GM12878 (cell line): ENCODE measurements around the gene TDRKH. TPM values are rescaled to one million over a fixed set of nuclear protein-coding genes. Genes with fewer than 3 reads are reported as not detected.

Experiments
- BACH1 ChIP-seq: fragments of 450-650 bp; IDR thresholded peaks from 2 replicates; pipeline ENCODE4 v1.6.1; 2017; ENCODE audit warnings: mild to moderate bottlenecking, borderline replicate concordance
- BHLHE40 ChIP-seq, 2 experiments: fragments of 450-650 bp in 1 of 2; IDR thresholded peaks; 2 replicates each; pipeline ENCODE4 v1.6.1; 2011 to 2017; ENCODE audit warnings: low read depth in 2 of 2, borderline replicate concordance in 1 of 2, improper control_type of control experiment in 1 of 2, low read length in 1 of 2, mild to moderate bottlenecking in 1 of 2
- BRCA1 ChIP-seq: IDR thresholded peaks from 2 replicates; pipeline ENCODE4 v1.6.1; 2011; ENCODE audit warnings: low read depth, low read length, improper control_type of control experiment
- EGR1 ChIP-seq, 2 experiments: IDR thresholded peaks; 1 replicate in 1 of 2; 2 replicates in 1 of 2; pipeline ENCODE4 v1.6.1; 2011 to 2012; ENCODE audit warnings: low read depth in 2 of 2, low read length in 2 of 2, borderline replicate concordance in 1 of 2, mild to moderate bottlenecking in 1 of 2, moderate library complexity in 1 of 2
- GATAD2B ChIP-seq: fragments of 450-650 bp; conservative IDR thresholded peaks from 2 replicates; pipeline ENCODE4 v1.6.1; 2017; ENCODE audit warnings: low read depth, mild to moderate bottlenecking, moderate library complexity
- HDAC6 ChIP-seq: fragments of 200-600 bp; sonication (generic); IDR thresholded peaks from one replicate; pipeline ENCODE4 v1.8.0; 2017; ENCODE audit warnings: antibody characterized with exemption; ENCODE audit not compliant: unreplicated experiment
- IKZF1 ChIP-seq: fragments of 450-650 bp; conservative IDR thresholded peaks from 2 replicates; pipeline ENCODE4 v1.6.1; 2017; ENCODE audit warnings: antibody characterized with exemption, mild to moderate bottlenecking
- IRF4 ChIP-seq: IDR thresholded peaks from 2 replicates; pipeline ENCODE4 v1.6.1; 2011; ENCODE audit warnings: low read depth, low read length
- KDM1A ChIP-seq: fragments of 200-600 bp; sonication (generic); IDR thresholded peaks from 2 replicates; pipeline ENCODE4 v1.6.1; 2016; ENCODE audit warnings: borderline replicate concordance
- MEF2A ChIP-seq: IDR thresholded peaks from 2 replicates; pipeline ENCODE4 v1.6.1; 2011; ENCODE audit warnings: low read depth, mild to moderate bottlenecking, low read length, moderate library complexity; ENCODE audit not compliant: insufficient read depth
- MYC ChIP-seq: IDR thresholded peaks from 2 replicates; pipeline ENCODE4 v1.6.1; 2011; ENCODE audit warnings: mild to moderate bottlenecking, low read length, moderate library complexity, inconsistent platforms; ENCODE audit not compliant: insufficient read depth, insufficient replicate concordance, insufficient read length, severe bottlenecking
- NFIC ChIP-seq: IDR thresholded peaks from 2 replicates; pipeline ENCODE4 v1.6.1; 2012; ENCODE audit warnings: low read depth, mild to moderate bottlenecking, inconsistent platforms, low read length, moderate library complexity
- NR2F1 ChIP-seq: fragments of 450-650 bp; conservative IDR thresholded peaks from 2 replicates; pipeline ENCODE4 v1.6.1; 2017; ENCODE audit warnings: mild to moderate bottlenecking
- RAD21 ChIP-seq: IDR thresholded peaks from 2 replicates; pipeline ENCODE4 v1.6.1; 2011; ENCODE audit warnings: mild to moderate bottlenecking, low read depth, low read length, moderate library complexity; ENCODE audit not compliant: insufficient read depth
- SMAD1 ChIP-seq: fragments of 450-650 bp; IDR thresholded peaks from 2 replicates; pipeline ENCODE4 v1.6.1; 2018; ENCODE audit warnings: mild to moderate bottlenecking, low read depth; ENCODE audit not compliant: partially characterized antibody
- SUPT20H ChIP-seq: IDR thresholded peaks from 2 replicates; pipeline ENCODE4 v1.6.1; 2011; ENCODE audit warnings: low read depth, mild to moderate bottlenecking, low read length, moderate library complexity, borderline replicate concordance; ENCODE audit not compliant: control insufficient read depth
- SUZ12 ChIP-seq: fragments of 200-600 bp; sonication (generic); IDR thresholded peaks from one replicate; pipeline ENCODE4 v1.6.1; 2018; ENCODE audit warnings: antibody characterized with exemption, mild to moderate bottlenecking; ENCODE audit not compliant: unreplicated experiment
- TCF12 ChIP-seq: IDR thresholded peaks from 2 replicates; pipeline ENCODE4 v1.6.1; 2011; ENCODE audit warnings: low read depth, mild to moderate bottlenecking, low read length
- TCF3 ChIP-seq: IDR thresholded peaks from 2 replicates; pipeline ENCODE4 v1.6.1; 2012; ENCODE audit warnings: low read depth, mild to moderate bottlenecking, low read length, borderline replicate concordance; ENCODE audit not compliant: insufficient read depth
- ZNF217 ChIP-seq: fragments of 450-650 bp; IDR thresholded peaks from 2 replicates; pipeline ENCODE4 v1.6.1; 2017; ENCODE audit warnings: antibody characterized with exemption, mild to moderate bottlenecking
- ZNF24 ChIP-seq: fragments of 450-650 bp; IDR thresholded peaks from 2 replicates; pipeline ENCODE4 v1.6.1; 2017; ENCODE audit warnings: antibody characterized with exemption, mild to moderate bottlenecking
- ZNF384 ChIP-seq: IDR thresholded peaks from 2 replicates; pipeline ENCODE4 v1.6.1; 2012; ENCODE audit warnings: low read depth, mild to moderate bottlenecking, low read length, improper control_type of control experiment, borderline replicate concordance
- polyA plus RNA-seq, 11 experiments: library from polyadenylated mRNA; depleted of rRNA in 4 of 11; unstranded in 6 of 11; stranded (reverse) in 5 of 11; fragments of >200 nt; fragmentation: Nextera tagmentation in 4 of 11; fragmentation: Illumina TruSeq in 1 of 11; extraction: Ambion mirVana in 4 of 11; extraction: Trizol in 1 of 11; gene quantifications; 1 replicate in 1 of 11; 2 replicates in 10 of 11; pipeline versions ENCODE4 v1.2.1 to v1.2.3, GENCODE V29; 2011 to 2016; ENCODE audit warnings: inconsistent platforms in 2 of 11, missing spikeins in 2 of 11, low read depth in 1 of 11
- total RNA-seq, 4 experiments: library from RNA; depleted of rRNA in 3 of 4; stranded (reverse); fragments of >200 nt in 3 of 4; fragmentation: Illumina TruSeq in 1 of 4; extraction: Trizol in 1 of 4; gene quantifications; 2 replicates each; pipeline versions ENCODE4 v1.2.1 to v1.2.3, GENCODE V29; 2013 to 2021
- TF ChIP-seq, protein P1 (sequence below): fragments of 450-650 bp; IDR thresholded peaks from 2 replicates; pipeline ENCODE4 v1.6.1; 2016; ENCODE audit warnings: mild to moderate bottlenecking
- TF ChIP-seq, protein P2 (sequence below): IDR thresholded peaks from 2 replicates; pipeline ENCODE4 v1.6.1; 2011; ENCODE audit warnings: low read depth, low read length, improper control_type of control experiment, borderline replicate concordance
- TF ChIP-seq, protein P3 (sequence below): fragments of 450-650 bp; IDR thresholded peaks from 2 replicates; pipeline ENCODE4 v1.6.1; 2017; ENCODE audit warnings: low read depth, mild to moderate bottlenecking, moderate library complexity
- TF ChIP-seq, protein P4 (sequence below): IDR thresholded peaks from 2 replicates; pipeline ENCODE4 v1.6.1; 2011; ENCODE audit warnings: low read depth, mild to moderate bottlenecking, low read length, moderate library complexity, borderline replicate concordance; ENCODE audit errors: extremely low read depth

TDRKH gene
- total and polyA plus RNA-seq, 10 of the 15 experiments (the other 5 are each of a cell fraction or from before 2014, with no cell fraction given): 1.3 to 8.4 (median 2.9) TPM

DNA sequence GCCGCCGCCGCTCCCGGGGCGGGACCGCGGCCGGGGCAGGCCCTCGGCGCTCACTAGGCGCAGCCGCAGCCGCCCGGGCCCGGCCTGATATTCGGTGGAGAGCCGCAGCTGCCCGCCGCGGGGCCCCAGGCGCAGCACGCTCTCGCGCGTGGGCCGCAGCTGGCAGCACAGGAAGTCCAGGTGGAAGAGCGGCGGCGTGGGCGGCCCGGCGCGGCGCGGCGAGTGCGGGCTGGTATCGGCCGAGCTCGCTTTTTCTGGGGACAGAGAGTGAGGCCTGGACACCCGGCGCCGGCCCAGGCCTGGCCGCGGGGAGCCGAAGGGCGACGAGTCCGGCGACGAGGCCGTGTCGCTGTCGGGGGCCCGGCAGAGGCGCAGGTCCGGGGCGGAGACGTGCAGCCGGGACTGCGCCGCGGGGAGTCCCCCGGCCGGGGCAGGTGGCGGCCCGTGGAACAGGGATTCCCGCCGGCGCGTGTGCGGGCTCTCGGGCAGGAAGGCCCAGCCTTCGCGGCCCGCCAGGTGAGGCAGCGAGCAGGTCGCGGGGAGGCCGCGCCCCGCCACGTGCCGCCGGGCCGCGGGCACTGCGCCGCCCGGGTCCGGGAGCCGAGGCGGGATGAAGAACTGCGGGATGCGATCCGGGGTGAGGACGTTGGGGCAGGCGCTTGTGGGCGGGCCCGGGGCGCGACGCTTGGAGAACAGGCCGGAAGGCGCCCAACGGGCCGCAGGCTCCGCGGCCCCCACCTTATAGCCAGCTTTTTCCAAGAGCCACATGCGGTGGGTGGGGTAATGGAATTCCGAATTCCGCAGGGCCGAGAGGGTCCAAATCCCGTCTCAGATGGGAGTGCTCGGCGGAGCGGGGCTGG lies 48.2 kb upstream of the TDRKH start (continued):
- TF ChIP-seq, protein P1, sequence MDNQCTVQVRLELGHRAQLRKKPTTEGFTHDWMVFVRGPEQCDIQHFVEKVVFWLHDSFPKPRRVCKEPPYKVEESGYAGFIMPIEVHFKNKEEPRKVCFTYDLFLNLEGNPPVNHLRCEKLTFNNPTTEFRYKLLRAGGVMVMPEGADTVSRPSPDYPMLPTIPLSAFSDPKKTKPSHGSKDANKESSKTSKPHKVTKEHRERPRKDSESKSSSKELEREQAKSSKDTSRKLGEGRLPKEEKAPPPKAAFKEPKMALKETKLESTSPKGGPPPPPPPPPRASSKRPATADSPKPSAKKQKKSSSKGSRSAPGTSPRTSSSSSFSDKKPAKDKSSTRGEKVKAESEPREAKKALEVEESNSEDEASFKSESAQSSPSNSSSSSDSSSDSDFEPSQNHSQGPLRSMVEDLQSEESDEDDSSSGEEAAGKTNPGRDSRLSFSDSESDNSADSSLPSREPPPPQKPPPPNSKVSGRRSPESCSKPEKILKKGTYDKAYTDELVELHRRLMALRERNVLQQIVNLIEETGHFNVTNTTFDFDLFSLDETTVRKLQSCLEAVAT: no peak
- no peak for TF ChIP-seq BACH1
- peak; percentile 65; the same call in 1 of the 2 replicates for TF ChIP-seq TCF3
- TF ChIP-seq MYC: no peak
- TF ChIP-seq RAD21: no peak
- peak; percentile 97 for TF ChIP-seq GATAD2B
- no peak for TF ChIP-seq ZNF24
- peak; percentile 44 to 86; a peak in 3 of 4 replicates for TF ChIP-seq BHLHE40 (IDR thresholded peaks at IDR 0.05; ENCODE audit: borderline replicate concordance in 1 of 2, low read depth in 2 of 2, low read length in 1 of 2)
- no peak for TF ChIP-seq SUPT20H
- TF ChIP-seq, protein P2, sequence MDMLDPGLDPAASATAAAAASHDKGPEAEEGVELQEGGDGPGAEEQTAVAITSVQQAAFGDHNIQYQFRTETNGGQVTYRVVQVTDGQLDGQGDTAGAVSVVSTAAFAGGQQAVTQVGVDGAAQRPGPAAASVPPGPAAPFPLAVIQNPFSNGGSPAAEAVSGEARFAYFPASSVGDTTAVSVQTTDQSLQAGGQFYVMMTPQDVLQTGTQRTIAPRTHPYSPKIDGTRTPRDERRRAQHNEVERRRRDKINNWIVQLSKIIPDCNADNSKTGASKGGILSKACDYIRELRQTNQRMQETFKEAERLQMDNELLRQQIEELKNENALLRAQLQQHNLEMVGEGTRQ: no peak
- peak; percentile 68; the same call in 1 of the 2 replicates for TF ChIP-seq TCF12
- TF ChIP-seq NR2F1: peak; percentile 46; the same call in 1 of the 2 replicates
- TF ChIP-seq HDAC6: peak; percentile 38
- TF ChIP-seq, protein P3, sequence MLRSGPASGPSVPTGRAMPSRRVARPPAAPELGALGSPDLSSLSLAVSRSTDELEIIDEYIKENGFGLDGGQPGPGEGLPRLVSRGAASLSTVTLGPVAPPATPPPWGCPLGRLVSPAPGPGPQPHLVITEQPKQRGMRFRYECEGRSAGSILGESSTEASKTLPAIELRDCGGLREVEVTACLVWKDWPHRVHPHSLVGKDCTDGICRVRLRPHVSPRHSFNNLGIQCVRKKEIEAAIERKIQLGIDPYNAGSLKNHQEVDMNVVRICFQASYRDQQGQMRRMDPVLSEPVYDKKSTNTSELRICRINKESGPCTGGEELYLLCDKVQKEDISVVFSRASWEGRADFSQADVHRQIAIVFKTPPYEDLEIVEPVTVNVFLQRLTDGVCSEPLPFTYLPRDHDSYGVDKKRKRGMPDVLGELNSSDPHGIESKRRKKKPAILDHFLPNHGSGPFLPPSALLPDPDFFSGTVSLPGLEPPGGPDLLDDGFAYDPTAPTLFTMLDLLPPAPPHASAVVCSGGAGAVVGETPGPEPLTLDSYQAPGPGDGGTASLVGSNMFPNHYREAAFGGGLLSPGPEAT: no peak
- TF ChIP-seq, protein P4, sequence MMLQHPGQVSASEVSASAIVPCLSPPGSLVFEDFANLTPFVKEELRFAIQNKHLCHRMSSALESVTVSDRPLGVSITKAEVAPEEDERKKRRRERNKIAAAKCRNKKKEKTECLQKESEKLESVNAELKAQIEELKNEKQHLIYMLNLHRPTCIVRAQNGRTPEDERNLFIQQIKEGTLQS: no peak
- TF ChIP-seq ZNF217: peak; percentile 57; the same call in 1 of the 2 replicates
- TF ChIP-seq SUZ12: peak; percentile 76
- no peak for TF ChIP-seq KDM1A
- no peak for TF ChIP-seq IRF4
- TF ChIP-seq EGR1 (IDR thresholded peaks at IDR 0.05; ENCODE audit: borderline replicate concordance in 1 of 2, low read depth in 2 of 2, low read length in 2 of 2): peak in 1 of 2 experiments; percentile 81; a peak in 2 of 3 replicates
- TF ChIP-seq ZNF384: no peak
- no peak for TF ChIP-seq NFIC
- TF ChIP-seq MEF2A: no peak
- no peak for TF ChIP-seq SMAD1
- TF ChIP-seq IKZF1: peak; percentile 93
- no peak for TF ChIP-seq BRCA1
